ENCODE results near the gene HDAC11. TPM values are rescaled to one million over a fixed set of nuclear protein-coding genes. Genes with fewer than 3 reads are reported as not detected.
A peak's percentile ranks its signal among the peaks of the same experiment; 100 is the strongest.
"Not testable (repeated sequence)": the region's sequence is repeated elsewhere in the genome, so short reads cannot be mapped to it uniquely, and the experiment has no call there.

Gene HDAC11, protein sequence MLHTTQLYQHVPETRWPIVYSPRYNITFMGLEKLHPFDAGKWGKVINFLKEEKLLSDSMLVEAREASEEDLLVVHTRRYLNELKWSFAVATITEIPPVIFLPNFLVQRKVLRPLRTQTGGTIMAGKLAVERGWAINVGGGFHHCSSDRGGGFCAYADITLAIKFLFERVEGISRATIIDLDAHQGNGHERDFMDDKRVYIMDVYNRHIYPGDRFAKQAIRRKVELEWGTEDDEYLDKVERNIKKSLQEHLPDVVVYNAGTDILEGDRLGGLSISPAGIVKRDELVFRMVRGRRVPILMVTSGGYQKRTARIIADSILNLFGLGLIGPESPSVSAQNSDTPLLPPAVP
- total RNA-seq, result 19.7 and 26.6 TPM in 2 replicates

DNA sequence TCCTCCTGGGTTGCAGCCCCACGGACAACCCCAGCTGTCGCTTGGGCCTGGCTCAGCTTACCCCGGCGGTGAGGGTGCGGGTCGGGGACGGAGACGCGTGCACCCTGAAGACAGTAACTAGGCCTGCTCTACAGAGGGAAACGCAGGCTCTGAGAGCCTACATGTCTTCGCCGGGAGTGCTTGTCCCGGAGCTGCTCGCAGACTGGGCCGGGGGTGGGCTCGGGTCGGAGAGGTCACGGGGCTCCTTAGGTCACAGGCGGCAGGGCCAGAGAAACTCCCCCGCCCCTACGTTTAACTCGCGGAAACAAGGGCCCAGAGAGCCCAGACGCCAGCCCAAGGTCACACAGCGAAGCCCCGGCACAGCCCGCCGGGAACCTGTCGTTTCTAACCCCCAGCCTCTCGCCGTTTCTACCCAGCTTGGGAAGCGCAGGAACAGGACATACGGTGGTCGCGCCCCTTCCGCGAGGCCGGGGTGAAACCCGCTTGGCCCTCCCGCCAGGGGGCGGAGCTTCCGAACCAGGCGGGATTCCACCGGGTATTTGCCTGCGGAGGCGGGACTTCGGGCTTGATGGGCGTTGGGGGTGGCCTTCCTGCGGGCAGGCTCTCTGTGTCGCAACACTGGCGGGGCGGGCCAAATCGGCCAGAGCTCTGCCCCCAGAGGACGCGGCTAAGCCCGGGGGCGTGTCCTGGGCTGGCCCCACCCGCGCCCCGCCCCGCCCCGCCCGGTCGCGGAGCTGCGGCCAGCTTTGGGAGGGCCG is at the start of gene HDAC11:
Gene HDAC11 (plus strand): TSS at position 725 of the 758 bp plus-strand sequence. CDS start 42 bp downstream, outside the sequence.
- TF ChIP-seq, protein P1, sequence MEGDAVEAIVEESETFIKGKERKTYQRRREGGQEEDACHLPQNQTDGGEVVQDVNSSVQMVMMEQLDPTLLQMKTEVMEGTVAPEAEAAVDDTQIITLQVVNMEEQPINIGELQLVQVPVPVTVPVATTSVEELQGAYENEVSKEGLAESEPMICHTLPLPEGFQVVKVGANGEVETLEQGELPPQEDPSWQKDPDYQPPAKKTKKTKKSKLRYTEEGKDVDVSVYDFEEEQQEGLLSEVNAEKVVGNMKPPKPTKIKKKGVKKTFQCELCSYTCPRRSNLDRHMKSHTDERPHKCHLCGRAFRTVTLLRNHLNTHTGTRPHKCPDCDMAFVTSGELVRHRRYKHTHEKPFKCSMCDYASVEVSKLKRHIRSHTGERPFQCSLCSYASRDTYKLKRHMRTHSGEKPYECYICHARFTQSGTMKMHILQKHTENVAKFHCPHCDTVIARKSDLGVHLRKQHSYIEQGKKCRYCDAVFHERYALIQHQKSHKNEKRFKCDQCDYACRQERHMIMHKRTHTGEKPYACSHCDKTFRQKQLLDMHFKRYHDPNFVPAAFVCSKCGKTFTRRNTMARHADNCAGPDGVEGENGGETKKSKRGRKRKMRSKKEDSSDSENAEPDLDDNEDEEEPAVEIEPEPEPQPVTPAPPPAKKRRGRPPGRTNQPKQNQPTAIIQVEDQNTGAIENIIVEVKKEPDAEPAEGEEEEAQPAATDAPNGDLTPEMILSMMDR (IDR thresholded peaks at IDR 0.05; ENCODE audit: insufficient read depth, low read length, severe bottlenecking), result peak; percentile 19
- Histone ChIP-seq H3K27me3 (ENCODE audit: control insufficient read depth, insufficient read depth, low read length) (no peaks in the 10 kb centered on the region), H3K4me3 (ENCODE audit: low read depth, low read length) (peak within 1 kb of the TSS; percentile 73), H3K36me3 (ENCODE audit: control insufficient read depth, insufficient read depth, low read length) (peaks cover 3% of the 10 kb centered on the region)
- FAIRE-seq, result no peak
- DNase-seq (ENCODE audit: low read depth), result peak; percentile 88

DNA sequence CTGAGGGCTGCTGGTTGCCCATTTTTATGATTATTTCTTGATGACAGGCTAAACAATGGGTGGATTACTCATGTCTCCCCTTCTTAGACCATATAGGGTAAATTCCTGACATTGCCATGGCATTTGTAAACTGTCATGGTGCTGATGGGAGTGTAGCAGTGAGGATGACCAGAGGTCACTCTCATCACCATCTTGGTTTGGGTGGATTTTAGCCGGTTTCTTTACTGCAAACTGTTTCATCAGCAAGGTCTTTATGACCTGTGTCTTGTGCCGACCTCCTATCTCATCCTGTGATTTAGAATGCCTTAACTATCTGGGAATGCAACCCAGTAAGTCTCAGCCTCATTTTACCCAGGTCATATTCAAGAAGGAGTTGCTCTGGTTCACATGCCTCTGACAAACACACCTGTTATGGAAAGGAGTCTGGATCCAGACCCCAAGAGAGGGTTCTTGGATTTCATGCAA is 49.7 kb upstream of the HDAC11 start:
- not testable (repeated sequence) for DNase-seq (ENCODE audit: low read depth); FAIRE-seq; H3K4me3 ChIP-seq (ENCODE audit: low read depth, low read length); H3K36me3 ChIP-seq (ENCODE audit: control insufficient read depth, insufficient read depth, low read length); H3K27me3 ChIP-seq (ENCODE audit: control insufficient read depth, insufficient read depth, low read length)

DNA sequence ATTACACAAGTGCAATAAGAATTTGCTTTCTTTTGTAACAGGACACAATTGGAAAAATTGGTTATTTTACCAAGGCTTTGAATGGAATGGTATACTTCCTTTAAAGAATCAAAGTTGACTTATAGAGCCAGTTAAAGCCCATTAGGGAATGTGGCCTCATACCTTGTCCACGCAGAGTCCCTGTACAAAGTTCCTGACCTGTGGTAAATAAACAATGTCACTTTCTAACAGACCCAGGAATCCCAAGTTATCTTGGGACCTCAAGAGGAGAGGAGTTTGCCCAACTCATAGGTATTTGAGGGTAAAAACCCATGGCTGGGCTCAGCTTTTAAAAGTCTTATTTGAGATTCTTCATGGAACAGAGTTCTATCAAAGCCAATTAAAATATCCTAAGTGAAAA is 48.0 kb upstream of the HDAC11 start:
- H3K4me3 ChIP-seq (ENCODE audit: low read depth, low read length), result no peak overlapping the region
- DNase-seq (ENCODE audit: low read depth) (no peak), FAIRE-seq (no peak)
- H3K36me3 ChIP-seq (ENCODE audit: control insufficient read depth, insufficient read depth, low read length), result no peaks in the 10 kb centered on the region
- H3K27me3 ChIP-seq (ENCODE audit: control insufficient read depth, insufficient read depth, low read length), result no peaks in the 10 kb centered on the region
- TF ChIP-seq, protein P1 (IDR thresholded peaks at IDR 0.05; ENCODE audit: insufficient read depth, low read length, severe bottlenecking), result no peak

DNA sequence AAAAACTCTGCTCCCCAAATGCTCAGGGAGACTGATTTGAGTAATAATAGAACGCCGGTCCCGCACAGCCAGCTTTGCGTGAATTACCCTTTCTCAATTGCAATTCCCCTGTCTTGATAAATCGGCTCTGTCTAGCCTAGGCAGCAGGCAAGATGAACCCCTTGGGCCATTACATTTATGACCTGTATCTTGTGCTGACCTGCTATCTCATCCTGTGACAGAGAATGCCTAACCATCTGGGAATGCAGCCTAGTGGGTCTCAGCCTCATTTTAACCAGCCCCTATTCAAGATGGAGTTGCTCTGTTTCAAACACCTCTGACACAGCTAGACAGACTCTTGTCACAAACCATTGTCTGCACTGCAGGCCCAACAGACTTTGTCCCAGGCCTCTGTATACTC is 46.2 kb upstream of the HDAC11 start:
- TF ChIP-seq, protein P1 (IDR thresholded peaks at IDR 0.05; ENCODE audit: insufficient read depth, low read length, severe bottlenecking), result no peak
- DNase-seq (ENCODE audit: low read depth) (no peak), FAIRE-seq (no peak)
- no peaks in the 10 kb centered on the region for H3K36me3 ChIP-seq (ENCODE audit: control insufficient read depth, insufficient read depth, low read length)
- H3K27me3 ChIP-seq (ENCODE audit: control insufficient read depth, insufficient read depth, low read length), result no peaks in the 10 kb centered on the region
- no peak overlapping the region for H3K4me3 ChIP-seq (ENCODE audit: low read depth, low read length)

DNA sequence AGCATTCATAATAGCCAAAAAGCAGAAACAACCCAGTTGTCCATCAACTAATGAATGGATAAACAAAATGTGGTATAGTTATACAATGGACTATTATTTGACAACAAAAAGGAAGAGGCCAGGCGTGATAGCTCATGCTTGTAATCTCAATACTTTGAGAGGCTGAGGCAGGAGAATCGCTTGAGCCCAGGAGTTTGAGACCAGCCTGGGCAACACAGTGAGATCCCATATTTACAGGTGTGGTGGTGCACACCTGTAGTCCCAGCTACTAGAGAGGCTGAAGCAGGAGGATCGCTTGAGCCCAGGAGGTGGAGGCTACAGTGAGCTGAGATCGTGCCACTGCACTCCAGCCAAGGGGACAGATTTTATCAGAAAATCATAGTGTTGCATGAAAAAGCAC is 43.9 kb upstream of the HDAC11 start:
- H3K36me3 ChIP-seq (ENCODE audit: control insufficient read depth, insufficient read depth, low read length); H3K27me3 ChIP-seq (ENCODE audit: control insufficient read depth, insufficient read depth, low read length); FAIRE-seq; DNase-seq (ENCODE audit: low read depth); H3K4me3 ChIP-seq (ENCODE audit: low read depth, low read length): not testable (repeated sequence)

DNA sequence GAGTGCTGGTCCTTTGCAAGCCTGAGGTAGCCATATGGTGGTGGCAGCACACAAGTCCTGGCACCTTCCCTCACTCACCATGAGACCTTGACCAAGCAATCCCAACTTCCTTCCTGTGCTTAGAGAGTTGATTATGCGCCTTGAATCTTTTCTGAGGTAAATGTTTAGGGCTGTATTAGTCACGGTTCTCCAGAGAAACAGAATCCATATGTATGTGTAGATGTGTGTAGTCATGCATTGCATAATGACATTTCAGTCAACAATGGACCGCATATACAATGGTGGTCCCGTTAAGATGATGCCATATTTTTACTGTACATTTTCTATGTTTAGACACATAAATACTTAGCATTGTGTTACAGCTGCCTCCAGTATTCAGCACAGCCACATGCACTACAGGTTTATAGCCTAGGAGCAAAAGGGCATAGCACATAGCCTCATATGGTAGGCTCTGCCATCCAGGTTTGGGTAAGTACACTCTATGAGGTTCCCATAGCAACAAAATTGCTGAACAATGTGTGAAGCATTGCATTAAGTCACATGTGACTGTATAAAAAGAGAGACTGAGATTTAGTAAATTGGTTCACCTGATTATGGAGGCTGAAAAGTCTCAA is 39.8 kb upstream of the HDAC11 start:
- DNase-seq (ENCODE audit: low read depth) (peak; percentile 45), FAIRE-seq (no peak)
- TF ChIP-seq, protein P1 (IDR thresholded peaks at IDR 0.05; ENCODE audit: insufficient read depth, low read length, severe bottlenecking), result no peak
- Histone ChIP-seq H3K36me3 (ENCODE audit: control insufficient read depth, insufficient read depth, low read length) (no peaks in the 10 kb centered on the region), H3K27me3 (ENCODE audit: control insufficient read depth, insufficient read depth, low read length) (no peaks in the 10 kb centered on the region), H3K4me3 (ENCODE audit: low read depth, low read length) (no peak overlapping the region)

DNA sequence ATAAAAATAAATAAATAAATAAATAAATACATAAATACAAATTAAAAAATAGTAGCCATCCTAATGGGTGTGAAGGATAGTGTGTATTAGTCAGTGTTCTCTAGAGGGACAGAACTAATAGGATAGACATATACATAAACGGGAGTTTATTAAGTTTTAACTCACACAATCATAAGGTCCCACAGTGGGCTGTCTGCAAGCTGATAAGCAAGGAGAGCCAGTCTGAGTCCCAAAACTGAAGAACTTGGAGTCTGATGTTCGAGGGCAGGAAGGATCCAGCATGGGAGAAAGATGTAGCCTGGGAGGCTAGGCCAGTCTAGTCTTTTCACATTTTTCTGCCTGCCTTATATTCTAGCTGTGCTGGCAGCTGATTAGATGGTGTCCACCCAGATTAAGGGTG is 37.2 kb upstream of the HDAC11 start:
- H3K36me3 ChIP-seq (ENCODE audit: control insufficient read depth, insufficient read depth, low read length); H3K27me3 ChIP-seq (ENCODE audit: control insufficient read depth, insufficient read depth, low read length); H3K4me3 ChIP-seq (ENCODE audit: low read depth, low read length); FAIRE-seq; DNase-seq (ENCODE audit: low read depth): not testable (repeated sequence)
